Psoas muscle (tissue), 8 donors: ENCODE results near the gene TRMT6. TPM values are rescaled to one million over a fixed set of nuclear protein-coding genes. Genes with fewer than 3 reads are reported as not detected.

Source experiments
- ATAC-seq, 4 donors: fragments of 200-7000 bp; cut with Tn5 transposase; one replicate each; pipeline ENCODE4 v1.9.1; 2020; ENCODE audit warnings: moderate library complexity in 3 of 4, mild to moderate bottlenecking in 2 of 4
- DNase-seq, 2 donors: peaks; one replicate each; pipeline ENCODE4 v3.0.0-alpha.2; 2020
- H3K27ac ChIP-seq: fragments of 200-600 bp; one replicate; pipeline ENCODE4 v1.8.0; 2022
- H3K27me3 ChIP-seq, 3 donors: fragments of 200-600 bp in 1 of 3; one replicate each; pipeline versions ENCODE4 v1.6.1 to v1.8.0; 2013 to 2022; ENCODE audit warnings: low read length in 2 of 3, mild to moderate bottlenecking in 2 of 3, moderate library complexity in 1 of 3; ENCODE audit not compliant: insufficient read depth in 3 of 3
- H3K36me3 ChIP-seq, 2 donors: fragments of 200-600 bp in 1 of 2; one replicate each; pipeline versions ENCODE4 v1.6.1 to v1.8.0; 2013 to 2022; ENCODE audit warnings: low read depth in 1 of 2, mild to moderate bottlenecking in 1 of 2, moderate library complexity in 1 of 2; ENCODE audit not compliant: insufficient read depth in 1 of 2
- H3K4me1 ChIP-seq: fragments of 200-600 bp; one replicate; pipeline ENCODE4 v1.8.0; 2022
- H3K4me3 ChIP-seq: fragments of 200-600 bp; one replicate; pipeline ENCODE4 v1.8.0; 2022; ENCODE audit warnings: mild to moderate bottlenecking
- H3K9me3 ChIP-seq: fragments of 200-600 bp; one replicate; pipeline ENCODE4 v1.8.0; 2022
- WGBS, 3 donors: extraction: QIAGEN DNeasy Blood & Tissue Kit; methylation state at CpG; one replicate each; pipeline versions ENCODE4 v1.1.6 to v1.1.7; 2013; 5-methylcytosine and 5-hydroxymethylcytosine counted together
- intact Hi-C, 2 donors: fragments of 100-400 bp; cut with DNase I; formaldehyde crosslinking; loops; one replicate each; pipeline versions ENCODE4 v1.11.0 to v1.14.2; 2022
- polyA plus RNA-seq, 3 donors: library from polyadenylated mRNA; stranded (reverse); fragments of 200-250 nt; gene quantifications; one replicate each; pipeline ENCODE4 v1.2.3, GENCODE V29; 2013
- total RNA-seq, 4 donors: library from RNA; stranded (reverse); fragmentation: NEBNext Ultra II Directional in 2 of 4; extraction: Animal tissue kit (Norgen Biotek cat#: 25700) in 2 of 4; gene quantifications; one replicate each; pipeline versions ENCODE4 v1.2.1 to v1.2.4, GENCODE V29; 2021 to 2023
- TF ChIP-seq, protein P1 (sequence below): fragments of 200-600 bp; IDR thresholded peaks from one replicate; pipeline ENCODE4 v1.8.0; 2022; ENCODE audit warnings: antibody characterized with exemption
- donor health status: healthy with polysubstance abuse.
- donor health status: DM: no; HTN: no; CAD: no; lungs with moderate emphysema.
- donor health status: Bipolar disorder and iron deficiency.
- donor health status: healthy.
- donor health status: DM: yes; HTN: yes; CAD: no.
- donor health status: DM: no; HTN: no; CAD: no.
- donor health status: DM: no; HTN: no; CAD: no.
- donor health status: DM: yes; HTN: yes; CAD: no.

Gene TRMT6
- total and polyA plus RNA-seq, 7 donors = 9.0 to 177 (median 23.3) TPM

GRCh38 chr20:5979801-5980200 lies 29.5 kb upstream of the TRMT6 start:
- DNase-seq = no peak
- ATAC-seq = no peak
- TF ChIP-seq, protein P1, sequence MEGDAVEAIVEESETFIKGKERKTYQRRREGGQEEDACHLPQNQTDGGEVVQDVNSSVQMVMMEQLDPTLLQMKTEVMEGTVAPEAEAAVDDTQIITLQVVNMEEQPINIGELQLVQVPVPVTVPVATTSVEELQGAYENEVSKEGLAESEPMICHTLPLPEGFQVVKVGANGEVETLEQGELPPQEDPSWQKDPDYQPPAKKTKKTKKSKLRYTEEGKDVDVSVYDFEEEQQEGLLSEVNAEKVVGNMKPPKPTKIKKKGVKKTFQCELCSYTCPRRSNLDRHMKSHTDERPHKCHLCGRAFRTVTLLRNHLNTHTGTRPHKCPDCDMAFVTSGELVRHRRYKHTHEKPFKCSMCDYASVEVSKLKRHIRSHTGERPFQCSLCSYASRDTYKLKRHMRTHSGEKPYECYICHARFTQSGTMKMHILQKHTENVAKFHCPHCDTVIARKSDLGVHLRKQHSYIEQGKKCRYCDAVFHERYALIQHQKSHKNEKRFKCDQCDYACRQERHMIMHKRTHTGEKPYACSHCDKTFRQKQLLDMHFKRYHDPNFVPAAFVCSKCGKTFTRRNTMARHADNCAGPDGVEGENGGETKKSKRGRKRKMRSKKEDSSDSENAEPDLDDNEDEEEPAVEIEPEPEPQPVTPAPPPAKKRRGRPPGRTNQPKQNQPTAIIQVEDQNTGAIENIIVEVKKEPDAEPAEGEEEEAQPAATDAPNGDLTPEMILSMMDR = no peak
- H3K9me3 ChIP-seq = no peaks in the 10 kb centered on the region
- 98 to 100% (median 99%) methylated on average over 4 of the region's 4 CpGs for WGBS, 3 donors
- no peaks in the 10 kb centered on the region for H3K27me3 ChIP-seq
- intact Hi-C loops = no loop called here
- no peaks in the 10 kb centered on the region for H3K4me1 ChIP-seq
- H3K36me3 ChIP-seq = peaks cover 5 to 75% of the 10 kb centered on the region in 2 donors
- H3K4me3 ChIP-seq = no peak overlapping the region
- no peak overlapping the region for H3K27ac ChIP-seq

DNA sequence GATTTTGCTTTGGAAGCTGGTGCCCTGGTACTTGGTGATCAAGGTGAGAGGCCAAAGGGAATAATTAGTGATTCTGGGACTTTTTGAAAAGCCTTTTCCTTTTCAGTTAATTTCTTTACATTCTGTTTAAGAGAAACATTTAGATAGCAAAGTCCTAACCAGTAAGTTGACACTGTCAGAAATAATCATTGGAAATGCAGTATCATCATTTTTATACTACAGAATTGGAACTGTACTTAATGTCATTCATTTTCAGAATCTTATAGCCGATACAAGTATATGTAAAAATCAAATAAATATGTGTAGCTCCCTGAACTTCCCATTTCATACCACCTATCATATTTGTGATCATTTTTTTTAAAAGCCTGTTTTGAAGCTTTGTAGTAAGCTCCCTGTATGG lies 27.6 kb upstream of the TRMT6 start:
- Histone ChIP-seq H3K27ac (no peak overlapping the region), H3K27me3 (no peaks in the 10 kb centered on the region), H3K9me3 (no peaks in the 10 kb centered on the region), H3K4me3 (no peak overlapping the region), H3K4me1 (no peaks in the 10 kb centered on the region), H3K36me3 (peaks cover 5 to 72% of the 10 kb centered on the region in 2 donors)
- 94 to 99% (median 98%) methylated on average over 1 of the region's 1 CpG for WGBS, 3 donors
- TF ChIP-seq, protein P1 = no peak
- ATAC-seq (no peak), DNase-seq (no peak)
- intact Hi-C loops = no loop called here

DNA sequence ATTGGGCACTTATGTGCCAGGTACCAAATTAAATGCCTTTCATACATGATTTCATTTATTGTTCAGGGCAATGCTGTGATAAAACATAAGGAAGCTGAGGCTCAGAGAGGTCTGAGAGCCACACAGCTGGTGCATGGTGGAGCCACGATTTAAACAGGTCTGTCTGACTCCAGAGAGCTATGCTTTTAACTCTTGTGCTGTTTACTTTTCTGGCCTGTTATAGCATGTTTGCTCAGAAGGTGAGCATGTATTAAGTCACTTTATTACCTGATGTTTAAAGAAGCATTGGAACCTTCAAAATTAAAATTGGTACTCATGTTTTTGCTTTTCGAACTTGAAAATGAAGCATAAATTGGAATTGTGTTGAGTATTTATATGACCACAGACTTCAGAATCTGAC lies 26.9 kb upstream of the TRMT6 start:
- H3K36me3 ChIP-seq = peaks cover 5 to 70% of the 10 kb centered on the region in 2 donors
- H3K27me3 ChIP-seq = no peaks in the 10 kb centered on the region
- ATAC-seq (no peak), DNase-seq (no peak)
- intact Hi-C loops = no loop called here
- H3K4me3 ChIP-seq = no peak overlapping the region
- TF ChIP-seq, protein P1 = no peak
- H3K9me3 ChIP-seq = no peaks in the 10 kb centered on the region
- no peaks in the 10 kb centered on the region for H3K4me1 ChIP-seq
- WGBS, 3 donors = 88 to 96% (median 92%) methylated on average over 2 of the region's 2 CpGs
- H3K27ac ChIP-seq = no peak overlapping the region

DNA sequence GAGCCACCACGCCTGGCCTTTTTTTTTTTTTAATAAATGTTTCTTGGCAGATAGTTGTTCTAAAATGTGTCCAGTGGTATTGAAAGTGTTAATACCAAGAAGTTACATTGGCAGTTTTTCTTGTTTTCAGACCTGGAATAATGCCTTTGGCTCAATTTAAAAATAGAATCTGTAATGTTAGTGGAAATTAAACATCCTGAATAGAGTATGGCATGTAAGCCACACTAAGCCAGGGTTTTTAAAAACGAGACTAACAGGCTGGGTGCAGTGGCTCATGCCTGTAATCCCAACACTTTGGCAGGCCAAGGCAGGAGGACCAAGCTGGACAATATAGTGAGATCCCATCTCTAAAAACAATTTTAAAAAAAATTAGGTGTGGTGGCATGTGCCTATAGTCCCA lies 25.4 kb upstream of the TRMT6 start:
- Histone ChIP-seq H3K4me1 (no peaks in the 10 kb centered on the region), H3K27me3 (no peaks in the 10 kb centered on the region), H3K27ac (no peak overlapping the region), H3K9me3 (no peaks in the 10 kb centered on the region), H3K4me3 (no peak overlapping the region), H3K36me3 (peaks cover 2 to 71% of the 10 kb centered on the region in 2 donors)
- DNase-seq = no peak
- intact Hi-C loops = no loop called here
- TF ChIP-seq, protein P1 = no peak
- 67 to 81% (median 70%) methylated on average over 2 of the region's 2 CpGs for WGBS, 3 donors
- no peak for ATAC-seq

DNA sequence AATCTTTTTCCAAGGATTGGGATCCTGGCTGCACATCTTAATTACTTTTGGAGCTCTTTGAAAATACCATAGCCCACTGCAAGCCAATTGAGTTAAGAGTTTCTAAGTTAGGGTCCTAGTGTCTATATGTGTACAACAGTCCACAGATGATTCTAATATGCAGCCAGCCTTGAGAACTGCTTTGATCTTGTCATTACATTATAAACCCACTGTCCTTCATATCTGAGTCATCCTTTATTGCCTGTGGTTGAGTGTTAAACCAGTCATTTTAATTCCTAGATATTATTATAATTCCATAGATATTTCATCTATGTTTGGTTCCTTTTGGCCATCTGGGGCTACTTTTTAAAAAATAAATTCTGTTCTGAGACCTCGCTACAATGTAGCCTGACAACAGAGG lies 24.2 kb upstream of the TRMT6 start:
- no peaks in the 10 kb centered on the region for H3K27me3 ChIP-seq
- H3K36me3 ChIP-seq = peaks cover 2 to 61% of the 10 kb centered on the region in 2 donors
- no peak for ATAC-seq

More for the DNA sequence above, 24.2 kb upstream of the TRMT6 start:
- TF ChIP-seq, protein P1 = no peak
- Histone ChIP-seq H3K4me3 (no peak overlapping the region), H3K27ac (no peak overlapping the region), H3K9me3 (no peaks in the 10 kb centered on the region), H3K4me1 (no peaks in the 10 kb centered on the region)
- intact Hi-C loops = no loop called here
- 97 to 100% (median 100%) methylated on average over 1 of the region's 1 CpG for WGBS, 3 donors
- DNase-seq = no peak
